A549 (cell line): ENCODE data around the gene PTPRG. TPM values are rescaled to one million over a fixed set of nuclear protein-coding genes. Genes with fewer than 3 reads are reported as not detected.

Experiments
- ATAC-seq, 2 experiments: fragments of 200-7000 bp in 1 of 2; fragments of >200 bp in 1 of 2; cut with Nextera tagmentation in 1 of 2; cut with Tn5 transposase in 1 of 2; 3 replicates each; pipeline versions ENCODE4 v1.8.0 to v1.9.1; 2018 to 2020; ENCODE audit warnings: mild to moderate bottlenecking in 1 of 2, moderate library complexity in 1 of 2
- CTCF ChIA-PET: fragments of 300-600 bp; sonication (Branson Sonifier 250); formaldehyde crosslinking; extraction: SDS; loops from one replicate; lab custom pipeline; 2021; ENCODE audit warnings: antibody characterized with exemption, inconsistent platforms; lab: Yijun Ruan, JAX
- POLR2A ChIA-PET: fragments of 350-600 bp; formaldehyde crosslinking; extraction: SDS; loops from one replicate; lab custom pipeline; 2021; ENCODE audit warnings: antibody characterized with exemption, inconsistent platforms; lab: Yijun Ruan, JAX
- DNase-seq, 2 experiments: peaks; one replicate each; pipeline versions ENCODE4 v3.0.0 to v3.0.0-alpha.2; 2011 to 2016; ENCODE audit warnings: low read depth in 1 of 2, low spot score in 1 of 2
- FAIRE-seq: peaks from 2 replicates; lab custom pipeline; 2011; peaks lifted over from hg19 to GRCh38; lab: Jason Lieb, UNC
- H3K27ac ChIP-seq, 2 experiments: fragments of >200 bp; sonication (Bioruptor Twin); formaldehyde crosslinking; 3 replicates each; pipeline ENCODE4 v1.5.1; 2016 to 2017
- H3K4me1 ChIP-seq: fragments of >200 bp; sonication (Bioruptor Twin); formaldehyde crosslinking; 3 replicates; pipeline ENCODE4 v1.6.1; 2016
- H3K4me2 ChIP-seq: fragments of >200 bp; sonication (Bioruptor Twin); formaldehyde crosslinking; 3 replicates; pipeline ENCODE4 v1.6.1; 2016
- H3K4me3 ChIP-seq: fragments of >200 bp; sonication (Bioruptor Twin); formaldehyde crosslinking; 3 replicates; pipeline ENCODE4 v1.5.1; 2016
- H3K9me3 ChIP-seq: fragments of >200 bp; sonication (Bioruptor Twin); formaldehyde crosslinking; 3 replicates; pipeline ENCODE4 v1.6.1; 2016
- BCL3 ChIP-seq: fragments of >200 bp; sonication (Bioruptor Twin); formaldehyde crosslinking; IDR thresholded peaks from 3 replicates; pipeline ENCODE4 v1.6.1; 2016
- CEBPB ChIP-seq, 2 experiments: fragments of >200 bp in 1 of 2; sonication (Bioruptor Twin) in 1 of 2; formaldehyde crosslinking in 1 of 2; IDR thresholded peaks; 2 replicates each; pipeline ENCODE4 v1.6.1; 2012 to 2016
- E2F6 ChIP-seq: IDR thresholded peaks from 2 replicates; pipeline ENCODE4 v1.6.1; 2012; ENCODE audit warnings: low read depth, borderline replicate concordance
- ELK1 ChIP-seq: fragments of 150-350 bp; IDR thresholded peaks from 2 replicates; pipeline ENCODE4 v1.6.1; 2014; ENCODE audit warnings: low read depth, mild to moderate bottlenecking, low read length
- FOSB ChIP-seq: fragments of 250-450 bp; sonication (Bioruptor Pico); IDR thresholded peaks from 2 replicates; pipeline ENCODE4 v1.5.0; 2020; ENCODE audit warnings: mild to moderate bottlenecking, moderate library complexity
- FOXS1 ChIP-seq: fragments of 250-450 bp; sonication (Bioruptor Pico); IDR thresholded peaks from 2 replicates; pipeline ENCODE4 v1.5.0; 2020; ENCODE audit warnings: mild to moderate bottlenecking, moderate library complexity
- HDAC2 ChIP-seq: fragments of 200-600 bp; sonication (generic); IDR thresholded peaks from 2 replicates; pipeline ENCODE4 v1.6.1; 2016
- HMGXB4 ChIP-seq: fragments of 250-450 bp; sonication (Bioruptor Pico); IDR thresholded peaks from 2 replicates; pipeline ENCODE4 v1.5.0; 2021; ENCODE audit warnings: mild to moderate bottlenecking, moderate library complexity, borderline replicate concordance
- HOXA7 ChIP-seq: fragments of 250-450 bp; sonication (Bioruptor Pico); IDR thresholded peaks from 2 replicates; pipeline ENCODE4 v1.5.0; 2020; ENCODE audit warnings: mild to moderate bottlenecking, moderate library complexity
- HOXB13 ChIP-seq: fragments of 250-450 bp; sonication (Bioruptor Pico); IDR thresholded peaks from 2 replicates; pipeline ENCODE4 v1.5.0; 2020; ENCODE audit warnings: low read depth, mild to moderate bottlenecking, moderate library complexity
- MAZ ChIP-seq: fragments of 150-350 bp; IDR thresholded peaks from 2 replicates; pipeline ENCODE4 v1.6.1; 2014; ENCODE audit warnings: antibody characterized with exemption, low read depth, low read length, borderline replicate concordance
- NPAS2 ChIP-seq: fragments of 250-450 bp; sonication (Bioruptor Pico); IDR thresholded peaks from 2 replicates; pipeline ENCODE4 v1.8.0; 2022; ENCODE audit warnings: mild to moderate bottlenecking, moderate library complexity, borderline replicate concordance
- PBX3 ChIP-seq: IDR thresholded peaks from 2 replicates; pipeline ENCODE4 v1.6.1; 2012
- POLR2A ChIP-seq: IDR thresholded peaks from 2 replicates; pipeline ENCODE4 v1.6.1; 2012; ENCODE audit warnings: mild to moderate bottlenecking, low read length
- REST ChIP-seq: fragments of 200-600 bp; sonication (generic); IDR thresholded peaks from 2 replicates; pipeline ENCODE4 v1.6.1; 2016; ENCODE audit warnings: antibody characterized with exemption, mild to moderate bottlenecking, moderate library complexity
- WGBS: methylation state at CpG from one replicate; pipeline ENCODE4 v1.1.6; 2017; ENCODE audit errors: missing lambda C conversion rate; 5-methylcytosine and 5-hydroxymethylcytosine counted together
- polyA plus RNA-seq, 4 experiments: library from polyadenylated mRNA; depleted of rRNA in 3 of 4; stranded (reverse); fragments of >200 nt; fragmentation: RNase III in 1 of 4; extraction: RNeasy Plus Mini Kit Qiagen cat#74134 plus additional on column Dnase treatment in 1 of 4; gene quantifications; 2 replicates in 3 of 4; 3 replicates in 1 of 4; pipeline ENCODE4 v1.2.3, GENCODE V29; 2011 to 2017

PTPRG gene
- polyA plus RNA-seq, 2 of the 4 experiments (the other 2 are of a cell fraction) = 4.5 to 4.8 TPM

- CTCF ChIA-PET = interaction anchor here (0.9 kb wide), 1 partner anchor 8 kb away, joined by 3 read pairs; no protein-coding TSS in a partner anchor
- TF ChIP-seq CEBPB (IDR thresholded peaks at IDR 0.05) (no peak), HOXB13 (CRISPR knock-in tag) (no peak), FOSB (CRISPR knock-in tag) (no peak), E2F6 (no peak), HOXA7 (CRISPR knock-in tag) (no peak), BCL3 (no peak), REST (no peak), PBX3 (no peak), HDAC2 (no peak), NPAS2 (CRISPR knock-in tag) (no peak), MAZ (no peak), HMGXB4 (CRISPR knock-in tag) (no peak), ELK1 (no peak), FOXS1 (CRISPR knock-in tag) (no peak), POLR2A (no peak)
- 26% methylated on average over 3 of the region's 3 CpGs for WGBS
- POLR2A ChIA-PET = interaction anchor here (0.6 kb wide), 1 partner anchor 8 kb away, joined by 4 read pairs; no protein-coding TSS in a partner anchor
- Histone ChIP-seq H3K4me1 (no peaks in the 10 kb centered on the region), H3K9me3 (no peaks in the 10 kb centered on the region), H3K4me3 (no peak overlapping the region), H3K27ac (no peak overlapping the region), H3K4me2 (no peak overlapping the region)
- ATAC-seq (no peak), DNase-seq (no peak), FAIRE-seq (no peak)
These were observed 384.3 kb downstream of the PTPRG start for GRCh38 chr3:61945657-61946056.
